Measurements from ENCODE around the gene TENM3. TPM values are rescaled to one million over a fixed set of nuclear protein-coding genes. Genes with fewer than 3 reads are reported as not detected.

The TENM3 gene
- total and polyA plus RNA-seq, 2 donors from 2014 or later = 0.58 to 6.8 TPM

DNA sequence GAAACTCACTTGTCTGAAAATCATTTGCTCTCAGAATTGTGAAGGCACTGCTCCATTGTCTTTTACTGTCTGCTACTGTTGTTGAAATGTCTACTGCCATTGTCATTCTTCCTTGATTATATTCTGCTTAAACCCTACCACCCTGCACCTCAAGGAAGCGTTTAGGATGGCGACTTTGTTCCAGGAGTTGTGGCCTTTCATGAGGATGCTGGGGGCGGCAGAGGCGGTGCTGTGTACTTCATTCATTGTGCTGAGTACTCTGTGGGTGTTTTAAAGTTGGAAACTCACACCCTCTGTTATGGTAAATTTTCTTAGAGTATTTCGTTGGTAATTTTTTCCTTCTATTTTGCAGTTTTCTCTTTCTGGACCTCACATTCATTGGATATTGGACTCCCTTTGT, 258.9 kb downstream of the TENM3 start:
- TF ChIP-seq, protein P1, sequence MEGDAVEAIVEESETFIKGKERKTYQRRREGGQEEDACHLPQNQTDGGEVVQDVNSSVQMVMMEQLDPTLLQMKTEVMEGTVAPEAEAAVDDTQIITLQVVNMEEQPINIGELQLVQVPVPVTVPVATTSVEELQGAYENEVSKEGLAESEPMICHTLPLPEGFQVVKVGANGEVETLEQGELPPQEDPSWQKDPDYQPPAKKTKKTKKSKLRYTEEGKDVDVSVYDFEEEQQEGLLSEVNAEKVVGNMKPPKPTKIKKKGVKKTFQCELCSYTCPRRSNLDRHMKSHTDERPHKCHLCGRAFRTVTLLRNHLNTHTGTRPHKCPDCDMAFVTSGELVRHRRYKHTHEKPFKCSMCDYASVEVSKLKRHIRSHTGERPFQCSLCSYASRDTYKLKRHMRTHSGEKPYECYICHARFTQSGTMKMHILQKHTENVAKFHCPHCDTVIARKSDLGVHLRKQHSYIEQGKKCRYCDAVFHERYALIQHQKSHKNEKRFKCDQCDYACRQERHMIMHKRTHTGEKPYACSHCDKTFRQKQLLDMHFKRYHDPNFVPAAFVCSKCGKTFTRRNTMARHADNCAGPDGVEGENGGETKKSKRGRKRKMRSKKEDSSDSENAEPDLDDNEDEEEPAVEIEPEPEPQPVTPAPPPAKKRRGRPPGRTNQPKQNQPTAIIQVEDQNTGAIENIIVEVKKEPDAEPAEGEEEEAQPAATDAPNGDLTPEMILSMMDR (IDR thresholded peaks at IDR 0.05; ENCODE audit: borderline replicate concordance, extremely low read depth, insufficient read depth) = no peak
- no peaks in the 10 kb centered on the region for H3K4me1 ChIP-seq (ENCODE audit: control insufficient read depth in 2 of 3, insufficient read depth in 2 of 3, low read depth in 1 of 3, low read length in 3 of 3)
- DNase-seq (no peak), FAIRE-seq (no peak)
- no peak overlapping the region for H3K27ac ChIP-seq (ENCODE audit: low read depth in 2 of 2, low read length in 2 of 2)
- no peak overlapping the region for H3K9ac ChIP-seq (ENCODE audit: low read length in 3 of 3)
- no peaks in the 10 kb centered on the region for H3K36me3 ChIP-seq (ENCODE audit: control insufficient read depth in 2 of 3, insufficient read depth in 3 of 3, low read length in 3 of 3)
- H3K4me3 ChIP-seq (ENCODE audit: low read length in 3 of 3) = no peak overlapping the region
- intact Hi-C loops (cut with DNase I) = no loop called here
- H3K9me3 ChIP-seq (ENCODE audit: control insufficient read depth in 2 of 3, insufficient read depth in 1 of 3, low read length in 3 of 3) = no peaks in the 10 kb centered on the region
- H3K27me3 ChIP-seq (ENCODE audit: control insufficient read depth, insufficient read depth, low read length) = no peaks in the 10 kb centered on the region

DNA sequence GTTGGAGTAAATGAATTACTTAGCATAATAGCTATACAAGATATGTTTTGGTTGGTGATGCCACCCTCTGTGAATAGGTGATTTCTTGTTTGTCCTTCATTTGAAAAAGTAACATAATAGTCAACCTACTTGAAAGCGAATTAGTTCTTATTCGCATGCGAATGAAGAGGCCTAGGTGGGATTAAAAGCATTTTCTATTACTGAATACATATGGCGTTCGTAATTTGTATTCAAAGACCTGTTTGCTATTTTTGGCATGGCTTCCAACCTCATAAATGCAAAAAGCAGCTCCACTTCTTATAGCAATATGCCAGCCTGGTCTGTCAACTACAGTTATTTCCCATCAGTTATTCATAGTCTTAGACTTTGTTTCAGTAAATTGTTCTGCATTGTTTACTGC, 261.3 kb downstream of the TENM3 start:
- H3K36me3 ChIP-seq (ENCODE audit: control insufficient read depth in 2 of 3, insufficient read depth in 3 of 3, low read length in 3 of 3) = no peaks in the 10 kb centered on the region
- no peaks in the 10 kb centered on the region for H3K4me1 ChIP-seq (ENCODE audit: control insufficient read depth in 2 of 3, insufficient read depth in 2 of 3, low read depth in 1 of 3, low read length in 3 of 3)
- FAIRE-seq = no peak
- no peak overlapping the region for H3K9ac ChIP-seq (ENCODE audit: low read length in 3 of 3)
- no peaks in the 10 kb centered on the region for H3K9me3 ChIP-seq (ENCODE audit: control insufficient read depth in 2 of 3, insufficient read depth in 1 of 3, low read length in 3 of 3)
- intact Hi-C loops (cut with DNase I) = no loop called here
- no peak overlapping the region for H3K4me3 ChIP-seq (ENCODE audit: low read length in 3 of 3)
- no peak for DNase-seq
- H3K27ac ChIP-seq (ENCODE audit: low read depth in 2 of 2, low read length in 2 of 2) = no peak overlapping the region
- H3K27me3 ChIP-seq (ENCODE audit: control insufficient read depth, insufficient read depth, low read length) = no peaks in the 10 kb centered on the region
- TF ChIP-seq, protein P1 (IDR thresholded peaks at IDR 0.05; ENCODE audit: borderline replicate concordance, extremely low read depth, insufficient read depth) = no peak

DNA sequence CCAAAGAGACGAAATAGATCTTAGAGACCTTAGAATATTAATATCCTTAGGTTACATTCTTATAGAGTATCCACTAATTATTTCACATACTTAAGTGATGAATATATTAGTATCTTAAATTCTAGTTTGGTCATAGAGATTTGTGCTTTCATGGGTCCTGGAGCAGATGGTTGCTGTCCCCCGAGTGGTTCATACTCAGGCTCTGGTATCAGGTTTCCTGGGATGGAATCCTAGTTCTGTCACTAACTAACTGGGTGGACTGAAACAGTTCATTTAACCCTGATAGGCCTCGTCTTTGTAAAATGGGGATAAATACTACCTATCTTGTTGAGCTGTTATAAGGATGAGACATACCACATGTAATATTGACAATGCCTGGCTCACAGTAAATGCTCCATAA, 264.6 kb downstream of the TENM3 start:
- Histone ChIP-seq H3K27me3 (ENCODE audit: control insufficient read depth, insufficient read depth, low read length) (no peaks in the 10 kb centered on the region), H3K4me3 (ENCODE audit: low read length in 3 of 3) (no peak overlapping the region), H3K4me1 (ENCODE audit: control insufficient read depth in 2 of 3, insufficient read depth in 2 of 3, low read depth in 1 of 3, low read length in 3 of 3) (no peaks in the 10 kb centered on the region), H3K36me3 (ENCODE audit: control insufficient read depth in 2 of 3, insufficient read depth in 3 of 3, low read length in 3 of 3) (no peaks in the 10 kb centered on the region), H3K27ac (ENCODE audit: low read depth in 2 of 2, low read length in 2 of 2) (no peak overlapping the region), H3K9me3 (ENCODE audit: control insufficient read depth in 2 of 3, insufficient read depth in 1 of 3, low read length in 3 of 3) (no peaks in the 10 kb centered on the region), H3K9ac (ENCODE audit: low read length in 3 of 3) (no peak overlapping the region)
- DNase-seq (peak in 1 of 5 donors; percentile 37), FAIRE-seq (no peak)
- TF ChIP-seq, protein P1 (IDR thresholded peaks at IDR 0.05; ENCODE audit: borderline replicate concordance, extremely low read depth, insufficient read depth) = no peak
- intact Hi-C loops (cut with DNase I) = no loop called here

DNA sequence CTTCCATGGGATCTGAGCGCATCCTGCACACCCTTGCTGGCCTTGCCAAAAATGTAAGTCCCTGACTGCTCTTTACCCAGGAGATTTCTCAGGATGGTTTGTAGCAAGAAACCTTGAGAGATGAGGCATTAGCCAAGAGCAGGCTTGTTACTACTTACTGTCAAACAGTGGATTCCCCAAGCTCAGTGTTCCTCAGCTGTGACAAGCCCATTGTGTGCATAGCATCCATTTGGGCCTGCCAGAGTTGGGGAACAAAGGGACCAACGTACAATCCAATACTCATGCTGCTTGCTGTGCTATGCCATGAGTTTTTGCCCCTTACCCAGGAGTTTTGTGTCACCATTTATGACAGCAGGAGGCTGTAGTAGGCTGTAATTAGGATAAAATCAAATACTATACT, 267.6 kb downstream of the TENM3 start:
- FAIRE-seq = no peak
- no peaks in the 10 kb centered on the region for H3K9me3 ChIP-seq (ENCODE audit: control insufficient read depth in 2 of 3, insufficient read depth in 1 of 3, low read length in 3 of 3)
- intact Hi-C loops (cut with DNase I) = no loop called here
- no peak overlapping the region for H3K27ac ChIP-seq (ENCODE audit: low read depth in 2 of 2, low read length in 2 of 2)
- TF ChIP-seq, protein P1 (IDR thresholded peaks at IDR 0.05; ENCODE audit: borderline replicate concordance, extremely low read depth, insufficient read depth) = no peak
- no peak overlapping the region for H3K4me3 ChIP-seq (ENCODE audit: low read length in 3 of 3)
- H3K36me3 ChIP-seq (ENCODE audit: control insufficient read depth in 2 of 3, insufficient read depth in 3 of 3, low read length in 3 of 3) = no peaks in the 10 kb centered on the region
- H3K27me3 ChIP-seq (ENCODE audit: control insufficient read depth, insufficient read depth, low read length) = no peaks in the 10 kb centered on the region
- no peaks in the 10 kb centered on the region for H3K4me1 ChIP-seq (ENCODE audit: control insufficient read depth in 2 of 3, insufficient read depth in 2 of 3, low read depth in 1 of 3, low read length in 3 of 3)
- DNase-seq = no peak
- H3K9ac ChIP-seq (ENCODE audit: low read length in 3 of 3) = no peak overlapping the region
